IMR-90 (cell line): Measurements from ENCODE around the gene SBF1. TPM values are rescaled to one million over a fixed set of nuclear protein-coding genes. Genes with fewer than 3 reads are reported as not detected.

Experiments
- ATAC-seq: fragments of 200-7000 bp; cut with Tn5 transposase; 2 replicates; pipeline ENCODE4 v1.9.1; 2020; ENCODE audit warnings: low read depth, mild to moderate bottlenecking, moderate library complexity
- BruUV-seq: library from RNA; stranded (reverse); fragments of 400-500 nt; replicated peaks from 2 replicates; lab custom pipeline; 2021; lab: Mats Ljungman, UMichigan
- CTCF ChIA-PET: fragments of 300-600 bp; formaldehyde crosslinking; extraction: SDS; loops from one replicate; lab custom pipeline; 2021; ENCODE audit warnings: antibody characterized with exemption; lab: Yijun Ruan, JAX
- POLR2A ChIA-PET: fragments of 300-600 bp; sonication (Branson Sonifier 250); formaldehyde crosslinking; loops from one replicate; lab custom pipeline; 2022; ENCODE audit warnings: antibody characterized with exemption; ENCODE audit not compliant: unreplicated experiment; lab: Charles Lee
- DNase-seq: peaks from one replicate; pipeline ENCODE4 v3.0.0; 2013
- H2AFZ ChIP-seq: replicated peaks from 2 replicates; pipeline ENCODE3; 2013; ENCODE audit warnings: low read length, mild to moderate bottlenecking; ENCODE audit not compliant: poor library complexity
- H2AK5ac ChIP-seq: 2 replicates; pipeline ENCODE4 v1.6.1; 2013; ENCODE audit warnings: low read depth, low read length, inconsistent platforms
- H2AK9ac ChIP-seq: replicated peaks from 2 replicates; pipeline ENCODE3; 2013; ENCODE audit warnings: mild to moderate bottlenecking, low read depth, low read length, moderate library complexity; ENCODE audit not compliant: poor library complexity
- H2BK120ac ChIP-seq: 2 replicates; pipeline ENCODE4 v1.6.1; 2013; ENCODE audit warnings: low read depth, low read length, inconsistent platforms
- H2BK15ac ChIP-seq: 3 replicates; pipeline ENCODE4 v1.6.1; 2013; ENCODE audit warnings: low read depth, low read length, inconsistent platforms
- H2BK20ac ChIP-seq: 2 replicates; pipeline ENCODE4 v1.6.1; 2013; ENCODE audit warnings: low read depth, mild to moderate bottlenecking, inconsistent platforms, low read length, moderate library complexity
- H2BK5ac ChIP-seq: 2 replicates; pipeline ENCODE4 v1.6.1; 2013; ENCODE audit warnings: mild to moderate bottlenecking, low read depth, low read length, inconsistent platforms; ENCODE audit not compliant: poor library complexity, severe bottlenecking
- H3K14ac ChIP-seq: replicated peaks from 2 replicates; pipeline ENCODE4 v1.6.1; 2013; ENCODE audit warnings: low read depth, low read length, inconsistent platforms
- H3K18ac ChIP-seq: 2 replicates; pipeline ENCODE4 v1.6.1; 2013; ENCODE audit warnings: low read depth, low read length, control low read depth
- H3K23ac ChIP-seq: 2 replicates; pipeline ENCODE4 v1.6.1; 2013; ENCODE audit warnings: low read depth, low read length, inconsistent platforms
- H3K27ac ChIP-seq: 2 replicates; pipeline ENCODE4 v1.5.1; 2013; ENCODE audit warnings: mild to moderate bottlenecking, control low read depth, low read length; ENCODE audit not compliant: insufficient read depth
- H3K27me3 ChIP-seq: 2 replicates; pipeline ENCODE4 v1.6.1; 2013; ENCODE audit warnings: low read length; ENCODE audit not compliant: control insufficient read depth, insufficient read depth
- H3K36me3 ChIP-seq: 2 replicates; pipeline ENCODE4 v1.6.1; 2013; ENCODE audit warnings: low read length, mixed read lengths; ENCODE audit not compliant: control insufficient read depth, insufficient read depth
- H3K4ac ChIP-seq: 2 replicates; pipeline ENCODE4 v1.6.1; 2013; ENCODE audit warnings: low read depth, low read length, inconsistent platforms
- H3K4me1 ChIP-seq: 2 replicates; pipeline ENCODE4 v1.6.1; 2013; ENCODE audit warnings: low read length, mixed read lengths; ENCODE audit not compliant: control insufficient read depth, insufficient read depth
- H3K4me2 ChIP-seq: 2 replicates; pipeline ENCODE4 v1.6.1; 2013; ENCODE audit warnings: low read depth, mild to moderate bottlenecking, control low read depth, low read length, moderate library complexity
- H3K4me3 ChIP-seq: 2 replicates; pipeline ENCODE4 v1.5.1; 2013; ENCODE audit warnings: low read depth, mild to moderate bottlenecking, control low read depth, low read length, moderate library complexity; ENCODE audit not compliant: insufficient read depth
- H3K56ac ChIP-seq: 2 replicates; pipeline ENCODE4 v1.6.1; 2013; ENCODE audit warnings: low read length, inconsistent platforms; ENCODE audit not compliant: insufficient read depth; ENCODE audit errors: extremely low read depth
- H3K79me1 ChIP-seq, 2 experiments: 2 replicates each; pipeline ENCODE4 v1.6.1; 2013; ENCODE audit warnings: low read length in 2 of 2, inconsistent platforms in 1 of 2, low read depth in 1 of 2
- H3K9ac ChIP-seq: 2 replicates; pipeline ENCODE4 v1.6.1; 2013; ENCODE audit warnings: low read depth, low read length, control low read depth
- H3K9me1 ChIP-seq: 2 replicates; pipeline ENCODE4 v1.6.1; 2013; ENCODE audit warnings: low read length, inconsistent platforms; ENCODE audit not compliant: insufficient read depth
- H3K9me3 ChIP-seq: 2 replicates; pipeline ENCODE4 v1.6.1; 2013; ENCODE audit warnings: low read length; ENCODE audit not compliant: control insufficient read depth, insufficient read depth
- H4K20me1 ChIP-seq: 2 replicates; pipeline ENCODE4 v1.6.1; 2013; ENCODE audit warnings: low read length, inconsistent platforms; ENCODE audit not compliant: insufficient read depth
- H4K5ac ChIP-seq: 2 replicates; pipeline ENCODE4 v1.6.1; 2013; ENCODE audit warnings: mild to moderate bottlenecking, low read depth, low read length, control low read depth
- H4K8ac ChIP-seq, 2 experiments: 2 replicates each; pipeline ENCODE4 v1.6.1; 2013; ENCODE audit warnings: low read depth in 2 of 2, low read length in 2 of 2, control low read depth in 1 of 2, inconsistent platforms in 1 of 2
- H4K91ac ChIP-seq: 2 replicates; pipeline ENCODE4 v1.6.1; 2013; ENCODE audit warnings: low read depth, low read length, inconsistent platforms; ENCODE audit not compliant: insufficient read depth
- BHLHE40 ChIP-seq: fragments of 150-350 bp; IDR thresholded peaks from 2 replicates; pipeline ENCODE4 v1.6.1; 2016; ENCODE audit warnings: mild to moderate bottlenecking, low read depth, low read length
- CEBPB ChIP-seq: IDR thresholded peaks from 2 replicates; pipeline ENCODE4 v1.6.1; 2012; ENCODE audit warnings: low read depth, low read length, improper control_type of control experiment
- CHD1 ChIP-seq: IDR thresholded peaks from 2 replicates; pipeline ENCODE4 v1.6.1; 2012; ENCODE audit warnings: low read depth, low read length, improper control_type of control experiment
- FOS ChIP-seq: fragments of 150-350 bp; IDR thresholded peaks from 2 replicates; pipeline ENCODE4 v1.6.1; 2016; ENCODE audit warnings: low read depth, low read length
- MAZ ChIP-seq: IDR thresholded peaks from 2 replicates; pipeline ENCODE4 v1.6.1; 2012; ENCODE audit warnings: low read depth, mild to moderate bottlenecking, low read length, improper control_type of control experiment, moderate library complexity, borderline replicate concordance
- NFE2L2 ChIP-seq: fragments of 150-350 bp; IDR thresholded peaks from 2 replicates; pipeline ENCODE4 v1.6.1; 2016; ENCODE audit warnings: low read depth, mild to moderate bottlenecking, low read length
- RAD21 ChIP-seq: IDR thresholded peaks from 2 replicates; pipeline ENCODE4 v1.6.1; 2012; ENCODE audit warnings: low read length, improper control_type of control experiment
- RFX5 ChIP-seq: IDR thresholded peaks from 2 replicates; pipeline ENCODE4 v1.8.0; 2012; ENCODE audit warnings: low read depth, mild to moderate bottlenecking, low read length, moderate library complexity
- USF2 ChIP-seq: fragments of 150-350 bp; IDR thresholded peaks from 2 replicates; pipeline ENCODE4 v1.6.1; 2017; ENCODE audit warnings: mild to moderate bottlenecking, antibody characterized with exemption, low read length, low read depth
- WGBS, 2 experiments: methylation state at CpG; one replicate each; pipeline versions ENCODE4 v1.1.5 to v1.1.7; 2013; ENCODE audit warnings: missing lambda C conversion rate in 2 of 2; ENCODE audit not compliant: insufficient read length in 1 of 2; ENCODE audit errors: extremely low coverage in 2 of 2; 5-methylcytosine and 5-hydroxymethylcytosine counted together
- dilution Hi-C: fragments of 300-500 bp; cut with HindIII; formaldehyde crosslinking; loops from one replicate; pipeline ENCODE4 v1.14.3; 2018; ENCODE audit warnings: low sequenced_read_pairs; ENCODE audit not compliant: unreplicated experiment
- in situ Hi-C: fragments of 300-500 bp; cut with MboI; formaldehyde crosslinking; loops from 3 replicates; pipeline ENCODE4 v1.14.3; 2019; ENCODE audit warnings: low sequenced_read_pairs, inconsistent platforms, mixed read lengths
- intact Hi-C: fragments of 100-400 bp; cut with micrococcal nuclease; formaldehyde crosslinking; loops from 2 replicates; pipeline ENCODE4 v1.10.0; 2022
- polyA plus RNA-seq, 3 experiments: library from polyadenylated mRNA; depleted of rRNA; stranded (reverse); fragments of >200 nt; gene quantifications; 2 replicates each; pipeline ENCODE4 v1.2.3, GENCODE V29; 2012; ENCODE audit warnings: low replicate concordance in 1 of 3
- total RNA-seq: library from RNA; depleted of rRNA; stranded (reverse); fragments of >200 nt; gene quantifications from 2 replicates; pipeline ENCODE4 v1.2.3, GENCODE V29; 2012
- TF ChIP-seq, protein P1 (sequence below): conservative IDR thresholded peaks from 2 replicates; pipeline ENCODE4 v1.5.1; 2012; ENCODE audit warnings: mild to moderate bottlenecking, low read depth, low read length, improper control_type of control experiment

The SBF1 gene
- total and polyA plus RNA-seq, 2 of the 4 experiments (the other 2 are of a cell fraction): 21.5 to 33.2 TPM

DNA sequence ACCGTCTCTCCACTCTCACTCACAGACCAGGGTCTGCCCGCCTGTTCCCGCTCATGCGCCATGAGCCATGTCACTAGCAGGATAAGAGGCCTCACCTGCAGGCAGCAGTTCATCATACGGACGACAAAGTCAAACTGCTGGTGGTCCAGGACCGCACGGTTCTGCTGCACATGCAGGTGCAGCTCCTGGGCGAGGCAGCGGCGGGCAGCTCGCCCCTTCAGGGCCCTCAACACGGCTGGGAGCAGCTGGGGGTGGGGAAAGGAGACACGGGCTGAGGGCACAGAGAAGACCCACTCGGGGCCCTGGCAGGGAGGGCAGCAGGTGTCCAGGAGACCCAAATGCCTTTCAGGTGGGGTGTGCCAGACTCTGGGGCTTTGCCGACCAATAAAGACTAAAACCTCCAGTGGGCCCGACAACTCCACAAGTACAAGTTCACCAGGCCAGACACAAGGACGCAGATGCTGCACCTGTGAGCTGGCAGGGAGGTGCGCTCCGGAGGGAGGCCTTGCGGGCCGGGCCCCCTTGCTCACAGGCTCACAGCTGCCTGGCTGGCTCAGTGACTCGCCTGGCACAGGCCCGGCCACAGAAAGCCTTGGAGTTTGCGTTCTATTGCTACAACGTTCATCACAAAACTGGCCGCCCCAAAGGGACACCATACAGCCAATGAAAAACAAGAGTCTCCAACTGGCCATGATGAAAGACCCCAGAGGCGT lies 11.5 kb downstream of the SBF1 start:
- Histone ChIP-seq H3K79me1 (peaks cover 12 to 17% of the 10 kb centered on the region in 2 experiments; a peak in 3 of 4 replicates), H3K4me1 (no peaks in the 10 kb centered on the region), H3K4ac (no peak overlapping the region), H3K4me3 (no peak overlapping the region), H2BK15ac (no peak overlapping the region), H3K27ac (no peak overlapping the region), H2BK120ac (no peak overlapping the region), H3K23ac (no peak overlapping the region), H3K36me3 (peaks cover 92% of the 10 kb centered on the region), H3K18ac (no peak overlapping the region), H3K56ac (no peak overlapping the region), H4K20me1 (peaks cover 16% of the 10 kb centered on the region), H3K4me2 (no peak overlapping the region), H3K14ac (no peak overlapping the region), H4K91ac (no peak overlapping the region), H3K27me3 (no peaks in the 10 kb centered on the region), H3K9ac (no peak overlapping the region), H2AK5ac (no peak overlapping the region), H4K5ac (no peak overlapping the region), H2AK9ac (no peak overlapping the region), H2BK20ac (no peak overlapping the region), H3K9me1 (no peaks in the 10 kb centered on the region), H3K9me3 (no peaks in the 10 kb centered on the region), H2AFZ (no peak overlapping the region), H2BK5ac (no peak overlapping the region), H4K8ac (no peak overlapping the region)
- no TSS peak for BruUV-seq
- intact Hi-C loops: no loop called here
- no peak for TF ChIP-seq RAD21
- TF ChIP-seq NFE2L2: no peak
- TF ChIP-seq, protein P1, sequence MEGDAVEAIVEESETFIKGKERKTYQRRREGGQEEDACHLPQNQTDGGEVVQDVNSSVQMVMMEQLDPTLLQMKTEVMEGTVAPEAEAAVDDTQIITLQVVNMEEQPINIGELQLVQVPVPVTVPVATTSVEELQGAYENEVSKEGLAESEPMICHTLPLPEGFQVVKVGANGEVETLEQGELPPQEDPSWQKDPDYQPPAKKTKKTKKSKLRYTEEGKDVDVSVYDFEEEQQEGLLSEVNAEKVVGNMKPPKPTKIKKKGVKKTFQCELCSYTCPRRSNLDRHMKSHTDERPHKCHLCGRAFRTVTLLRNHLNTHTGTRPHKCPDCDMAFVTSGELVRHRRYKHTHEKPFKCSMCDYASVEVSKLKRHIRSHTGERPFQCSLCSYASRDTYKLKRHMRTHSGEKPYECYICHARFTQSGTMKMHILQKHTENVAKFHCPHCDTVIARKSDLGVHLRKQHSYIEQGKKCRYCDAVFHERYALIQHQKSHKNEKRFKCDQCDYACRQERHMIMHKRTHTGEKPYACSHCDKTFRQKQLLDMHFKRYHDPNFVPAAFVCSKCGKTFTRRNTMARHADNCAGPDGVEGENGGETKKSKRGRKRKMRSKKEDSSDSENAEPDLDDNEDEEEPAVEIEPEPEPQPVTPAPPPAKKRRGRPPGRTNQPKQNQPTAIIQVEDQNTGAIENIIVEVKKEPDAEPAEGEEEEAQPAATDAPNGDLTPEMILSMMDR: no peak
- no peak for TF ChIP-seq MAZ
- no peak for TF ChIP-seq CHD1
- no peak for TF ChIP-seq FOS
- no peak for TF ChIP-seq USF2
- no peak for TF ChIP-seq CEBPB
- TF ChIP-seq RFX5: no peak
- TF ChIP-seq BHLHE40: no peak
- dilution Hi-C loops: no loop called here
- DNase-seq (no peak), ATAC-seq (no peak)
- 94% methylated on average over 18 of the region's 28 CpGs; no CpG with 5 or more reads in 1 of the 2 experiments for WGBS, 2 experiments
- ChIA-PET POLR2A (no interaction called here), CTCF (no interaction called here)
- in situ Hi-C loops: no loop called here
